Fibroblast of peridontal ligament (primary cell): ENCODE results near the gene ORC2.
"Not testable (repeated sequence)": the region's sequence is repeated elsewhere in the genome, so short reads cannot be mapped to it uniquely, and the experiment has no call there.

Experiments
- DNase-seq: peaks from one replicate; pipeline ENCODE4 v3.0.0-alpha.2; 2010; ENCODE audit errors: extremely low read depth

Gene ORC2

GRCh38 chr2:200963124-200963917 lies at the start of gene ORC2:
TSS of gene ORC2 (minus strand) at chr2:200963660. CDS start at chr2:200958123, 5,537 bp downstream.
- peak; percentile 92 for DNase-seq

- no peak for DNase-seq
These were observed 44.9 kb upstream of the ORC2 start for GRCh38 chr2:201008296-201008829.

DNA sequence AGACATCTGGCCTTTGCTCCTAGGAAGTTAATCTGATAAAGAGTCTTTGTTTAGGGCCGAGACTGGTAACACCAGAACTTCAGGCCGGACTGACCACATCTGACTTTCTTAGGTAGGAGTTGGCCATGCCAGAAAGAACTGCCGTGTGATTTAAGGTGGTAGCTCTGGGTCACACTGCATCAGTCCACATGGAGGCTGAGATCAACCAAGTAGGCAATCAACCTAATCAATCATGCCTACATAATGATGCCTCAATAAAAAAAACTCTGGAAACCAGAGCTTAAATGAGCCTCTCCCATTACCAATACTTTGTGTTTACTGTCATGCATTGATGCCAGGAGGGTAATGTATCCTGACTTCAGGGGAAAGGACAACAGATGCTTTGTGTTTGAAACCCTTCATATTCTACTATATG lies 44.1 kb upstream of the ORC2 start:
- DNase-seq: no peak

- no peak for DNase-seq
These were observed 43.2 kb upstream of the ORC2 start for GRCh38 chr2:201006704-201007103.

GRCh38 chr2:201004370-201004769 lies 40.9 kb upstream of the ORC2 start:
- DNase-seq: no peak

DNA sequence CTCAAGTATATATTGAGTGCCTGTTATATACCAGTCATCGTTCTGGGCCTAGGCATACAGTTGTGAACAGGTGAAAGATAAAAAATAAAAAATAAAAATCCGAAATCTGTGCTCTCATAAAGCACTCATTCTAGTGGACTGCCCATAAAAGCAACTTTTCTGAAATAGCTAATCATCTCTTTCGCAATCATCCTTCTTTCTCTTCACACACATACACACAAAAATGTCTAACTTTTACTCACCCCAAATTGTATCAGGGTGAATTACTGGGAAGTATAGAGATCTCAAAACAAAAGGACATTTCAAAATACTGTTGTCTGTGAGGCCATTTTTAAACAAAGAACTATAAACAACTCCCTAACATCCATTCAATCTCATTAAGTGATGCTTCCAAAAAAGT lies 29.6 kb upstream of the ORC2 start:
- peak; percentile 49 for DNase-seq

GRCh38 chr2:200987137-200987536 lies 23.7 kb upstream of the ORC2 start:
- no peak for DNase-seq

- DNase-seq: peak; percentile 72
These were observed 22.3 kb upstream of the ORC2 start for GRCh38 chr2:200985799-200986198.

DNA sequence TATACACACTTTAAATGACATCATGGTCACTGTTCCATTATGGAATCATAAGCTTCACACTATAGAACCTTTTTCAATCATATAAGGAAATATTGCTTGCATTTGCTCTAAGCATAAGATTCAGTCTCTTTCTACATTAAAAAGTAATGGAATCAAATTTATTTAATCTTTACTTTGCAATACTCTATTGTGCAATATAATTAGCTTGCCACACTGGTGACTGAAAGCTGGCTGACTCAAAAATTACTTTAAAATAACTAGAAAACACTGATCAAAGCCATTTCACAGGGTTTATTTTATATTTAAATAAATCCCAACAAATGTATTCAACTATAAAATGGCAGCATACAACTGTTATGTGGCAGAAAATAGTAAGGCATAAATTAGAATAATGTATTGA lies 13.2 kb upstream of the ORC2 start:
- DNase-seq: no peak

DNA sequence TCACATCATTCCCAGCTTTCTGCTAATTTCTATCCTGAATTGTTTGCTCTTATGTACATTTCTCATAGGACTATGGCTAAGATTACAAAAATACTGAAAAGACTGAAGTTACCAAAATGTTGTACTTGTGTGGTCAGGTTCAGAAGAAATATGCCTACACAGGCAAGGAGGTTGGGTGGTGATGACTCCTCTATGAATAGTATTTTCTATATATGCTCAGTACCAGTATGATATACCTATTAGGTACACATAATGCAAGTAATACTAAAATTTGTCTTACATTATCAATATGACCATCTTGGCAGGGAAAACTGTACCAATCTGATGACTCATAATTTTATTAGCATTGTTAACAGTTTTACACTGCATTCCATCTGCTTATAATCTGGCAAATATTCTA lies 12.2 kb upstream of the ORC2 start:
- DNase-seq: no peak

DNA sequence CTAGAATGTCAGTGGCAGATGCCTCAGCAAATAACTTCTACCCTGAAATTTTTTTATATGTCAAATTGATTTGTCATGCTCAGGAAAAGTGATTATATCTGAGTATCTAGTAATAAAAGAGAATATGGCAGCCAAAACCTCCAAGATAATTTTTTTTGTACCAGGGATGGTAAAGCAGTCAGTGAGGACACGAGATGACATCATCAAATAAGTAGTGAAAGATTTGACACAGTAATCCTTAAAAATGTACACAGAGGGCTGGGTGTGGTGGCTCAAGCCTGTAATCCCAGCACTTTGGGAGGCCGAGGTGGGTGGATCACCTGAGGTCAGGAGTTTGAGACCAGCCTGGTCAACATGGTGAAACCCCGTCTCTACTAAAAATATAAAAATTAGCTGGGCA lies 6.6 kb upstream of the ORC2 start:
- DNase-seq: not testable (repeated sequence)

DNA sequence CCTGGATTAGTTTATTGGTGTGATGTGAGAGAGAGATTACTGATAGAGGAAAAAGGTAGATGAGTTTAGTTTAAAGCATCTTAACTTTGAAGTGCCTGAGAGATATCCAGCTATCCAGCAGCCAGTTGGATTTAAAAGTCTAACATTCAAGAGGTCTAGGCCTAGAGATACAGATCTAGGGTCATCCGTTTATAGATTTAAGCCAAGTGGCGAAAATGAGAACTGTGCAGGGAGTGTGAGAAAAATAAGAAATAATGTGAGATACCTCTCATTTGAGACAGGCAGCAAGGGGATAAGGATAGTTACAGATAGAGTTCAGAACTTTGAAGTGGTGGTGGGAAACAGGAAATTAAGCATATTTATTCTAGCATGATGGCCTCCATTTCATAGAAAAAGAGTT lies 5.3 kb upstream of the ORC2 start:
- no peak for DNase-seq

DNA sequence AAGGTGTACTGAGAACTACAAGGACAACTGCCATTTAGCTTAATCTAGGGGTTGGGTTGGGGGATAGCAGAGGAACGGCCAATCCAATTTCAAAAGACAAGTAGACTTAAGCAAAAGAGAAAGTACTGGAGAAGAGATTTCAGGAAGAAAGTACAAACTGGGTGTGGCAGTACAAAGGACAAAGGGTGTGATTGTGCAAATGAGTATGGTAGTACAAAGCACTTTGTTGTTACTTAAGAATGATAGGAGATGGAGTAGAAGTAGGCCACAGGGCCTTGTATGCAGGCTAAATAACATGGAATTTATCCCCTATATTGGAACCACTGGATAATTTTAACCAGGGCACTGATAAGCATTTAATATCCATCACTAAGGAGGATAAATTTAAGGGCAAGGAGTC lies 4.7 kb upstream of the ORC2 start:
- no peak for DNase-seq

DNA sequence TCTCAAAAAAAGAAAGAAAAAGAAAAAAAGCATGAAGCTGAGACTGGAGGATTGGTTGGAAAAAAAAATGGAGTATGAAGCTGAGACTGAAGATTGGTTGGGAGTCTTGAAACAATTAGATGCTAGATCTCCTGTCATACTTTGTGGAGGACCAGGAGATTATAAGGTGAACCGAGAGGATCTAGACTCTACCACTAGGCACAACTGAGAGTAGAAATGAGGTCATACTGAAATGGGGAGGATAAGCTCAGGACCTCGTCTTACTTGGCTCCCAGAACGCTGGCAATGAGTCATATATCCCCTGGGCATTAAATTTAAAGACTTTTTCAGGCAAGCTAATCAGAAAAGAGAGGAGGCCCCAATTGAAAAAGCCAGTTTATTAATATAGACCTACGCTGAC lies 3.3 kb upstream of the ORC2 start:
- peak; percentile 88 for DNase-seq

DNA sequence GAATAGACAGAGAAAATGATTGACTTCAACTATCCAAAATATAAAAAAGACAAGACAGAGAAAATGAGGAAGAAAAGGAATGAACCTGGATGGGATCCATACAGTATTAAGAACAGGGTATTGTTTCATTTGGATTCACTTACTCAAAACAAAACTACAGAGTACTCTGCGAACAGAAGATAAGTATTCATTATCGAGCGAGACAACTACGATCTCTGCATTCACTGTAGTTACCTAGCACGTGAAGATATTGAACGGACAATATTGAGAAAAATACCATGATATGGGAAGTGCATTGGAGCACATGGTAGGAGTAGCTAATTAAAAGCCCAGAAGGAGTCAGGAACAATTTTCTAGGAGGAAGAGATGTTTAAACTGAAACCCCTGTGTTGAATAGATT lies 1.0 kb upstream of the ORC2 start:
- DNase-seq: no peak

GRCh38 chr2:200963918-200964252 lies 425 bp upstream of the ORC2 start:
- DNase-seq: not testable (repeated sequence)

GRCh38 chr2:200962811-200963123 lies 693 bp downstream of the ORC2 start:
- DNase-seq: no peak

DNA sequence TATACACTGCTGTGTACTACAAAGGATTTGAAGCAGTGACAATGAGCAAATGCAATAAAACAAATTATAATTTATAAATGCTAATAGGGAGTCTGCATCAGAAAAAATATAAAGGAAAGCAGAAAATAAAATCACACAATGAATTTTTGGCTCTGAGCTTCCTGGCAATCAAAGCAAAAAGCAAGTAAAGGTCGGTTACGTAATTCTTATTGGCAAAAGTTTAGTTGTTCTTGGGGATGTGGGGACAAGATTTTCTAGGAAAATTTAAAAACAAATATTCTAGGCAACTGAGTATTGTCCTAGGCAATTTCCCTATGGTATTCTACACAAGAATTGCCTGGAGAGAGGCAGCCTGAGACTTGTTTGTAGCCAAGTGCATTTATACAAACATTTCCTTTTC lies 1.8 kb downstream of the ORC2 start:
- DNase-seq: peak; percentile 22

GRCh38 chr2:200950378-200950777 lies 13.1 kb downstream of the ORC2 start:
- no peak for DNase-seq

GRCh38 chr2:200945395-200945729 lies 18.1 kb downstream of the ORC2 start:
- no peak for DNase-seq

DNA sequence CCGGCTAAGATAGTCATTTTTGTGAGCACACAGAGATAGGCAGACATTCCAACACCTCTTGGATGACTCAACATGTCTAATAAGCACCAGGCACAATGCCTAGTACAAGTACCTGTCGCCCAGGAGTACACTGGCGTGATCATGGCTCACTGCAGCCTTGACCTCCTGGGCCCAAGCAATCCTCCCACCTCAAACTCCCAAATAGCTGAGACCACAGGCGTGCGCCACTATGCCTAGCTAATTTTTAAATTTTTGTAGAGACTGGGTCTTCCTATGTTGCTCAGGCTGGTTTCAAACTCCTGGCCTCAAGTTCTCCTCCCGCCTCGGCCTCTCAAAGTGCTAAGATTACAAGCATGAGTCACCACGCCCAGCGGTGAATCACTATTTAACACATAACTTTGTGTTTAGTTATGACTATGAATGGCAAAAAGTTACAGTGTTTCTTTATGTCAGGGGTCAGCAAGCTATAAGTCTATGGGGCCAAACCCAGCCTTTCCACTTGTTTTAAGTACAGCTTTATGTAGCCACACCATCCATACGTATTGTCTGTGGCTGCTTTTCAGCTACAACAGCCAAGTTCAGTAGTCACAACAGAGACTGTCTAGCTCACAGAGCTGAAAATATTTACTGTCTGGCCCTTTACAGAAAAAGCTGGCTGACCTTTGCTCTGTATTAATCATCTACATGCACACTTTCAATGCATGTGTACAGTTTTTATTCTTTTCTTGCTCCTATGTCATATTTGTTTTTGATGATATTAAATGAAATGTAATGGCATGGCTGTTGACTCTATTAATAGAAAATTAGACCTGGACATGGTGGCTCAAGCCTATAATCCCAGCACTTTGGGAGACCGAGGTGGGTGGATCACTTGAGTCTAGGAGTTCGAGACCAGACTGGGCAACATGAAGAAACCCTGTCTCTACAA lies 18.7 kb downstream of the ORC2 start:
- DNase-seq: peak; percentile 86

- DNase-seq: no peak
These were observed 19.8 kb downstream of the ORC2 start for GRCh38 chr2:200943527-200944105.

DNA sequence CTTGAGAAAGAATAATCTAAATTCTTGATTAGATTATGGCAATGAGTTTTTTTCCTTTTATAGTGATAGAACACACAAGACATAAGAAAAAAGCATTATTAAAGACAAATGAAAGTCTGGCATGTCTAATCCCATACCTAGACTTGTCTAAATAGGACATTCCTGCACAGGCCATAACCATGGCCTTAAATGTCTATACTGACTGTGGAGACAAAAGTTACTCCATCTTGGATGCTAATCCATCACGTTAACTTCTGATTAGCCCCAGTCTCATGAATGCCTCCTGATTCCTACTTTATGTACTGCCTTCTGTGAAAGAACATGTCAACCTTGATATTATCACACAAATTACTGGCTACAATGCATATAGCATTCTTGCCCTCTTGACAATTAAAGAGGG lies 23.6 kb downstream of the ORC2 start:
- DNase-seq: no peak
